GM19455 (cell line): ENCODE measurements around the gene KRTAP12-4.
"Not testable (repeated sequence)": the region's sequence is repeated elsewhere in the genome, so short reads cannot be mapped to it uniquely, and the experiment has no call there.

Experiments used
- ATAC-seq: cut with Tn5 transposase; IDR thresholded peaks from one replicate; pipeline ENCODE4 v1.9.1; 2021; ENCODE audit not compliant: unreplicated experiment

Gene KRTAP12-4, protein sequence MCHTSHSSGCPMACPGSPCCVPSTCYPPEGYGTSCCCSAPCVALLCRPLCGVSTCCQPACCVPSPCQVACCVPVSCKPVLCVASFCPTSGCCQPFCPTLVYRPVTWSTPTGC

DNA sequence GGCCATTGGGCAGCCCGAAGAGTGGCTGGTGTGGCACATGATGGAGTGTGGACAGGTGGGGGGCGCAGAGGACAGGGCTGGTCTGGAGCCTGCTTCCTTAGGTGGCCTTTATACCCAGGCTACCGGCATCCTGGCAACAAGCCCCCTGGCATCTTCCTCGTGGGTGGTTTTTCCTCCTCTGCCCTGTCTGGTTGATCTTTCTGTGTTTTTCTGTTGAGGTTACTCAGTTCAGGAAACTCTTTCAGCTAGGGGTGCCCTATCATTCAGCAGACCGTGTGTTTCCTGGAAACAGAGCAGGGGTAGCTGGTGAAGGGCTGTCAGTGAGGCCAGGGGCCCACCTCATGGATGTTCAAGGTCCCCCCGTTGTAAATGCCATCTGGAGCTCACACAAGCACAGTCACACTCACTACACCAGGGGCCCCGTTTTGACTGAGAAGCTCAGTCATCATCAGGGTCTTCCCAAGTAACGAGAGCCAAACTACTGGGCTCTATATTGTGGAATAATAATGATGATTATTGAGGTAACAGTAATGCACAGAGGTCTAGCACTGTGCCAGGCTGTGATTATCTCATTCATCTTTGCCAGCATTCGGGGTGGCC, at the start of gene KRTAP12-4:
Gene KRTAP12-4 (minus strand): TSS at position 84 of the 600 bp plus-strand sequence. CDS start 45 bp downstream, at position 39.
- no peak for ATAC-seq

GRCh38 chr21:44703731-44704635, 49.5 kb upstream of the KRTAP12-4 start:
- no peak for ATAC-seq

DNA sequence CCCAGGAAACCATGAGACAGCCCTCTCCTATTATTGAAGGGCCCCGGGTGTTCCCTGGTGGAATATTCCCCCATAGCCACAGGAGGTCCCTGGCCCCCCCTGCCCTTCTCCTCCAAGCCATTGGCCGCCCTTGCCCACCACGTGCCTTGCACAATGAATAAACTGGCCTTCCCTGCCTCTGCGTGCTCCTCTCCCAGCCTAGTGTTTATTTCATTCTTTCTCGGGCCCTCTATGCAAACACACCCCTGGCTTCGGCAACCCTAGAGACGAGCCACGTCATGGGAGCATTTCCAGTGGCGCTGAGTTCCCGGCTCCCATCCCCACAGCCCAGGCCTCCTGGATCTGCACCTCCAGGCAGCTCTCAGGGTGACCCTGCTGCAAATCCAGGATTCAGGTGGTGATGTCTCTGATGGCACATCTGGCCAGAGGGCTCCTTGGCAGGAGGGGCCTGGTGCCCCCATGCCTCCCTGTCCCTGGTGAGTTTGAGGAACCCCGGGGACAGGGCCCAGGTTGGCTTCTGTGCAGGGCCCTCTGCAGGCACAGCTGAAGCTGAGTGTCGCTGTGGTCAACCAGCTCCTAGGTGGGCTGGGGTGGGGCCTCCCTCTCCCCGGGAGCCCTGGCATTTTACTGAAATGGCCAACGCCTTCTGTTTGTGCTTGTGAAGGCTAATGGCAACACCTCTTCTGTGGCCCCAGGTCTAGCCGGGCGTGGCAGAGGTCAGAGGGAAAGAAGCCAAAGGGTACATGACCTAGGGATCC, 48.7 kb upstream of the KRTAP12-4 start:
- ATAC-seq, result no peak

GRCh38 chr21:44702111-44702972, 47.9 kb upstream of the KRTAP12-4 start:
- no peak for ATAC-seq

DNA sequence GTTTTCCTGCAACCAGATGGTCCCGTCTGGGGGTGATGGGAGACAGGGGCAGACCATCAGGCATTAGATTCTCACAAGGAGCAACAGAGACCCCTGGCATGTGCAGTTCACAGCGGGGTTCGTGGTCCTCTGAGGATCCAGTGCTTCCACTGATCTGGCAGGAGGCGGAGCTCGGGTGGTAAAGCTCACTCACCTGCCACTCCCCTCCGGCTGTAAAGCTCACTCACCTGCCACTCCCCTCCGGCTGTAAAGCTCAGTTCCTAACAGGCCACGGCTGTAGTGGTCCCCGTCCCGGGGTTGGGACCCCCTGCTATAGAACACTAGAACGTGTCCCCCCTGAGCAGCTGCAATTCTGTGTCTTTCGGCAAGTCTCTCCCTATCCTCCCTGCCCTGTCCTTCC, 47.1 kb upstream of the KRTAP12-4 start:
- no peak for ATAC-seq

DNA sequence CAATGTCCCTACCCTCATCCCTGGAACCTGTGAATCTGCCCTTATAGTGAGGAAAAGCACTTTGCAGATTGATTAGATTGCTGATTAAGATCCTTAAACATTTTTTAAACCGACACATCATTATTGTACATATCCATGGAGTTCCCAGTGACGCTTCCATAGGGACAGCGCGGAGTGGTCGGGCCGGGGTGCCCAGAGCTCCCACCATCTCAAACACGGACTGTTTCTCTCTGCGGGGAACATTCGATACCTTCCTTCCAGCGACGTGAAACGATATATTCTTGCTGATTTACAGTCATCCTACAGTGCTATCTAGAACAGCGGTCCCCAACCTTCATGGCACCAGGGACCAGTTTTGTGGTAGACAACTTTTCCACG, 46.6 kb upstream of the KRTAP12-4 start:
- ATAC-seq, result no peak

DNA sequence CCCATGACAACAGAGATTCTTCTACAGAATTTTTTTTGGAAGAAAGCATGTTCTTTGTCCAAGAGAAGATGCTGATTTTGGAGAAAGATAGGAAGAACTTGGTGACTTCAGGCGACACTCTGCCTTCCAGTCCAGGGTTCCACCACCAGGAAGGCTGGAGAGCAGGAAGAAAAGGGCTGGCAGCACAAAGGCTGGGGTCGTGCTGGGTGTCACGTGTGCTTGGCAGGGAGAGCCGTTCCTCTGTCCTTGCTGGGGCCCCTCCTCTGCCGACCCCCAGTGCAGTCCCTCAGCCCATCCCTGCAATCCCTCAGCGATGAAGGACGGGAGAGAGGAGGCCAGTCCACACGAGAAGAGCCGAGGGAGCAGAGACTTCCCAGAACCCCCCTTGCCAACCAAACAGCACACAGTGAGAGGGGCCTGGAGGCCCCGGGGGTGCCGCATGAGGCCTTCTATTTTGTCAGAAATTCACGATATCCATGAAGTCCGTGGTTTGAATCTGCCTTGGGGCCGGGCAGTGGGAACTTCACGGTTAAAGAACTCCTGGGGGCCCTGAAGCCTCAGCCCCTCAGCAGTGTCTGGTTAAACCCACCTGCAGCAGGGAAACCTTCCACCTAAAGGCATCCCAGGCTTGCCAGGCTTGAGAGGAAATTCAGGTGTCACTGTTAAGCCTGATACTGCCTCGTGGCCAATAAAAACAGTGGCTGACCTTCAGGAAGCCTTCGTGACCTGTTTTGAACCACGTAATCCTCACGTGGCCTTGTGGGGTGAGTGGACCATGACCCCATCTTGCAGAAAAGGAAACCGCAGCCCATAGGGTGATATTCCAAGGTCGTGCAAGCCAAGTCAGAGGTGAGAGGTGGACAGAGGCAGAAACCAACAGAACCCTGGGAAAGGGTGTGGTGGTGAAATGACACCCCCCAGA, 45.9 kb upstream of the KRTAP12-4 start:
- no peak for ATAC-seq

DNA sequence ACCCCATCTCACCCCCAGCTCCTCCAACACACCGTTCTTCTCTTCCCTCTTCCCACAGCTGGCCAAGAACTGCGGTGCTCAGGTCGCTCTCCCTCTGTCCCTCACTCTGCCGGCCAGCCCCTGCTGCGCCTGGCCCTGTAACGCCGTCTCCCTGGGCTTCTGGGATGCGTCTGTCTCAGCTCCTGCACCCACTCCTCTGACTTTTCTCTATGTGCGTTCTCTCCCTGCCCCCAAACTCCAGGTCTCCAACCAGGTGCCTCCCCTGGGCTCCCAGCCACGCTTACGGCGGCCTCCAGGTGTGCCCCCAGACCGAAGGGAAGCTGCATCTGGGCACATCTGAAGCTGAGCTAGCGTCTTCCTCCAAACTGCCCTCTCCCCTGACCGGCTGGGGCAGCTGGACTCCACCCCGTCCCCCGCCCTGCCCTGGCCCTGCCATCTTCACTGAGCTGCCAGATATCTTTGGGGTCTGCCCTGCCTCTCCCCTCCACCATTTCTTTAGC, 45.1 kb upstream of the KRTAP12-4 start:
- no peak for ATAC-seq

DNA sequence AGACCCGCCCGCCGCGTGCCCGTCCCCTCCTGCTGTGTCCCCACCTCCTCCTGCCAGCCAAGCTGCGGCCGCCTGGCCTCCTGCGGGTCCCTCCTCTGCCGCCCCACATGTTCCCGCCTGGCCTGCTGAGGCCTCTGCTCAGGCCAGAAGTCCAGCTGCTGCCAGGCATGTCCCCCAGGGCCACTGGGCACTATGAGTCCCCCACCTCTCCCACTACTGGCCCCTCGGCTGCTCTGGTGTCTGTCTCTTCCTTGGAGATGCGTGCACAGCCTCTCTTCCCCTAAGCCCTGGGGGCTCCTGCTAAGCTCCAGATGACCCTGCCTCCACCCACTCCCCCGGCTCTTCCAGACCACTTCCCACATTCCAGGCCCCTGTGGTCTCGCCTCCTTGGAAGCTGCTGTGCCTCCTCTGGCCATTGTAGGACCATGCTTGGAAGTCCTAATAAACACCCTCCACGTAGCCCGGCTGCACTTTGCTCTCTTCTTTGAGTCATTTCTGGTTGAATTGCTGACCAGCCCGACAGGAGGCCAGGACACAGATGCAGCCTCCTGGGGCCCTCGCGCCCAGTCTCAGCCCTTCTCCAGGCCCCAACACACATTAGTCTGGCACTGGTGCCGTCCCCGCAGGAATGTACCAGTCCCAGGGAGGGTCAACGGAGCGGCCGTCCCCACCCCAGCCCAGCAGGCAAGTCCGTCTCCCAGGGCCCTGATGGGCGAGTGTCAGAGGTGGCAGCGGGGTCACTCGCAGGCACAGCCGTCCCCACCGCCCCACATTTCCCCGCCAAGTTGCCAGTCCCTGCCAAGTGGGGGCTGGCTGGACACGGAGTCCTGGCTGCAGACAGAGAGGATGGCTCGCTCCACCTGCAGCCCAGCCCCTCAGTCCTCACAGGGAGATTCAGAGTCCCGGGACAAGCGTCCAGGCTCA, 43.6 kb upstream of the KRTAP12-4 start:
- no peak for ATAC-seq

DNA sequence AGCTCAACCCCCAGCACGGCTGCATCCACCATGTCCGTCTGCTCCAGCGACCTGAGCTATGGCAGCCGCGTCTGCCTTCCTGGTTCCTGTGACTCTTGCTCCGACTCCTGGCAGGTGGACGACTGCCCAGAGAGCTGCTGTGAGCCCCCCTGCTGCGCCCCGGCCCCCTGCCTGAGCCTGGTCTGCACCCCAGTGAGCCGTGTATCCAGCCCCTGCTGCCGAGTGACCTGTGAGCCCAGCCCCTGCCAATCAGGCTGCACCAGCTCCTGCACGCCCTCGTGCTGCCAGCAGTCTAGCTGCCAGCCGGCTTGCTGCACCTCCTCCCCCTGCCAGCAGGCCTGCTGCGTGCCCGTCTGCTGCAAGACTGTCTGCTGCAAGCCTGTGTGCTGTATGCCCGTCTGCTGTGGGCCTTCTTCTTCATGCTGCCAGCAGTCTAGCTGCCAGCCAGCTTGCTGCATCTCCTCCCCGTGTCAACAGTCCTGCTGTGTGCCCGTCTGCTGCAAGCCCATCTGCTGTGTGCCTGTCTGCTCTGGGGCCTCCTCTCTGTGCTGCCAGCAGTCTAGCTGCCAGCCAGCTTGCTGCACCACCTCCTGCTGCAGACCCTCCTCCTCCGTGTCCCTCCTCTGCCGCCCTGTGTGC, 42.8 kb upstream of the KRTAP12-4 start, which contains the start of gene KRTAP10-12:
Gene KRTAP10-12 (plus strand): TSS at position 1 of the 639 bp plus-strand sequence. CDS start 30 bp downstream, at position 31.
- not testable (repeated sequence) for ATAC-seq

DNA sequence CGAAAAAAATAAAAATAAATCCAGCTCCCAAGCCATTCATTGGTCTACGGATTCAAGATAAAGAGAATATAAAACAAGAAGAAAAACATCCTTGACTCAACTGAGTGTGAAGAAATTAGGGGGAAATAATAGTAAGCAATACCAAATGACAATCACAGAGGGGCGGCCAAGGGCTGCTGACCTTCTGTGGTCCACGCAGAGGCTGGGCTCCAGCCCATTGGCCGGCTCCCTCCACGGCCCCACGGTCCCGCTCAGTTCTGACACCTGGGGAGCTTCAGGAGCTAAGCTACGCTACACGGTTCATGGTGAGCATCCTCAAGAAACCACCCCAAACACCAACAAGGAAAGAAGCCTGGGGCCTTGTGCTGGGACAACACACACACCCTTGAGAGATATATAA, 42.1 kb upstream of the KRTAP12-4 start:
- ATAC-seq, result no peak

- ATAC-seq, result no peak
Measured at GRCh38 chr21:44695641-44696040, 41.2 kb upstream of the KRTAP12-4 start.

GRCh38 chr21:44695184-44695583, 40.7 kb upstream of the KRTAP12-4 start:
- ATAC-seq, result no peak

GRCh38 chr21:44694776-44695175, 40.3 kb upstream of the KRTAP12-4 start:
- ATAC-seq, result no peak

GRCh38 chr21:44692798-44693512, 38.5 kb upstream of the KRTAP12-4 start:
- ATAC-seq, result no peak

- no peak for ATAC-seq
Measured at GRCh38 chr21:44691686-44692085, 37.2 kb upstream of the KRTAP12-4 start.

GRCh38 chr21:44689740-44690139, 35.3 kb upstream of the KRTAP12-4 start:
- ATAC-seq, result not testable (repeated sequence)
